ENCODE measurements around the gene IGF2R. TPM values are rescaled to one million over a fixed set of nuclear protein-coding genes. Genes with fewer than 3 reads are reported as not detected.
"Not testable (repeated sequence)": the region's sequence is repeated elsewhere in the genome, so short reads cannot be mapped to it uniquely, and the experiment has no call there.

The IGF2R gene
- total RNA-seq, 1 donor from 2014 or later, result 105 TPM

GRCh38 chr6:160089534-160089897 is 120.6 kb downstream of the IGF2R start:
- Mint-ChIP-seq H3K4me1 (ENCODE audit: low read depth, unreplicated experiment) (no peaks in the 10 kb centered on the region), H3K27me3 (ENCODE audit: unreplicated experiment) (no peaks in the 10 kb centered on the region), H3K27ac (ENCODE audit: unreplicated experiment) (no peak overlapping the region), H3K36me3 (ENCODE audit: unreplicated experiment) (no peaks in the 10 kb centered on the region), H3K9me3 (ENCODE audit: unreplicated experiment) (peaks cover 2% of the 10 kb centered on the region), H3K4me3 (ENCODE audit: unreplicated experiment) (no peak overlapping the region)
- no peak for TF ChIP-seq CTCF (IDR thresholded peaks at IDR 0.05; ENCODE audit: partially characterized antibody, unreplicated experiment)
- no peak for DNase-seq

- not testable (repeated sequence) for H3K4me3 Mint-ChIP-seq (ENCODE audit: unreplicated experiment); H3K27ac Mint-ChIP-seq (ENCODE audit: unreplicated experiment); H3K36me3 Mint-ChIP-seq (ENCODE audit: unreplicated experiment); H3K9me3 Mint-ChIP-seq (ENCODE audit: unreplicated experiment); H3K27me3 Mint-ChIP-seq (ENCODE audit: unreplicated experiment); DNase-seq; H3K4me1 Mint-ChIP-seq (ENCODE audit: low read depth, unreplicated experiment)
Observed at GRCh38 chr6:160090442-160091239, 121.8 kb downstream of the IGF2R start.

- H3K27me3 Mint-ChIP-seq (ENCODE audit: unreplicated experiment); DNase-seq; H3K9me3 Mint-ChIP-seq (ENCODE audit: unreplicated experiment); H3K36me3 Mint-ChIP-seq (ENCODE audit: unreplicated experiment); H3K4me1 Mint-ChIP-seq (ENCODE audit: low read depth, unreplicated experiment); H3K27ac Mint-ChIP-seq (ENCODE audit: unreplicated experiment); H3K4me3 Mint-ChIP-seq (ENCODE audit: unreplicated experiment): not testable (repeated sequence)
Observed at GRCh38 chr6:160092176-160092575, 123.3 kb downstream of the IGF2R start.

- peaks cover 2% of the 10 kb centered on the region for H3K9me3 Mint-ChIP-seq (ENCODE audit: unreplicated experiment)
- no peak overlapping the region for H3K27ac Mint-ChIP-seq (ENCODE audit: unreplicated experiment)
- no peaks in the 10 kb centered on the region for H3K4me1 Mint-ChIP-seq (ENCODE audit: low read depth, unreplicated experiment)
- TF ChIP-seq CTCF (IDR thresholded peaks at IDR 0.05; ENCODE audit: partially characterized antibody, unreplicated experiment), result no peak
- no peak for DNase-seq
- H3K36me3 Mint-ChIP-seq (ENCODE audit: unreplicated experiment), result no peaks in the 10 kb centered on the region
- no peak overlapping the region for H3K4me3 Mint-ChIP-seq (ENCODE audit: unreplicated experiment)
- peaks cover 2% of the 10 kb centered on the region for H3K27me3 Mint-ChIP-seq (ENCODE audit: unreplicated experiment)
Observed at GRCh38 chr6:160092602-160093001, 123.7 kb downstream of the IGF2R start.

- DNase-seq, result no peak
- no peaks in the 10 kb centered on the region for H3K4me1 Mint-ChIP-seq (ENCODE audit: low read depth, unreplicated experiment)
- no peak overlapping the region for H3K27ac Mint-ChIP-seq (ENCODE audit: unreplicated experiment)
- TF ChIP-seq CTCF (IDR thresholded peaks at IDR 0.05; ENCODE audit: partially characterized antibody, unreplicated experiment), result no peak
- H3K9me3 Mint-ChIP-seq (ENCODE audit: unreplicated experiment), result peaks cover 2% of the 10 kb centered on the region
- peaks cover 2% of the 10 kb centered on the region for H3K27me3 Mint-ChIP-seq (ENCODE audit: unreplicated experiment)
- no peaks in the 10 kb centered on the region for H3K36me3 Mint-ChIP-seq (ENCODE audit: unreplicated experiment)
- no peak overlapping the region for H3K4me3 Mint-ChIP-seq (ENCODE audit: unreplicated experiment)
Observed at GRCh38 chr6:160093061-160093460, 124.2 kb downstream of the IGF2R start.

- Mint-ChIP-seq H3K9me3 (ENCODE audit: unreplicated experiment) (peaks cover 2% of the 10 kb centered on the region), H3K27me3 (ENCODE audit: unreplicated experiment) (peaks cover 2% of the 10 kb centered on the region), H3K4me1 (ENCODE audit: low read depth, unreplicated experiment) (no peaks in the 10 kb centered on the region), H3K27ac (ENCODE audit: unreplicated experiment) (no peak overlapping the region), H3K36me3 (ENCODE audit: unreplicated experiment) (no peaks in the 10 kb centered on the region), H3K4me3 (ENCODE audit: unreplicated experiment) (no peak overlapping the region)
- no peak for DNase-seq
- no peak for TF ChIP-seq CTCF (IDR thresholded peaks at IDR 0.05; ENCODE audit: partially characterized antibody, unreplicated experiment)
Observed at GRCh38 chr6:160093946-160094345, 125.1 kb downstream of the IGF2R start.
